GM19328 (cell line): ENCODE measurements around the gene ZNHIT2.

Source experiments
- ATAC-seq: cut with Tn5 transposase; IDR thresholded peaks from one replicate; pipeline ENCODE4 v1.9.1; 2021; ENCODE audit warnings: mild to moderate bottlenecking, moderate library complexity; ENCODE audit not compliant: unreplicated experiment

Gene ZNHIT2

GRCh38 chr11:65078786-65079342 is 38.6 kb downstream of the ZNHIT2 start:
- no peak for ATAC-seq

- no peak for ATAC-seq
Observed at GRCh38 chr11:65078151-65078550, 39.4 kb downstream of the ZNHIT2 start.

GRCh38 chr11:65077451-65077850 is 40.0 kb downstream of the ZNHIT2 start:
- no peak for ATAC-seq

- no peak for ATAC-seq
Observed at GRCh38 chr11:65072631-65072966, 44.9 kb downstream of the ZNHIT2 start.

- no peak for ATAC-seq
Observed at GRCh38 chr11:65071907-65072630, 45.4 kb downstream of the ZNHIT2 start.

GRCh38 chr11:65069217-65069616 is 48.3 kb downstream of the ZNHIT2 start:
- no peak for ATAC-seq

GRCh38 chr11:65067446-65067845 is 50.1 kb downstream of the ZNHIT2 start:
- ATAC-seq: no peak

- ATAC-seq: no peak
Observed at GRCh38 chr11:65066805-65067291, 50.7 kb downstream of the ZNHIT2 start.
